ENCODE measurements around the gene ZEB2.

ZEB2 gene

DNA sequence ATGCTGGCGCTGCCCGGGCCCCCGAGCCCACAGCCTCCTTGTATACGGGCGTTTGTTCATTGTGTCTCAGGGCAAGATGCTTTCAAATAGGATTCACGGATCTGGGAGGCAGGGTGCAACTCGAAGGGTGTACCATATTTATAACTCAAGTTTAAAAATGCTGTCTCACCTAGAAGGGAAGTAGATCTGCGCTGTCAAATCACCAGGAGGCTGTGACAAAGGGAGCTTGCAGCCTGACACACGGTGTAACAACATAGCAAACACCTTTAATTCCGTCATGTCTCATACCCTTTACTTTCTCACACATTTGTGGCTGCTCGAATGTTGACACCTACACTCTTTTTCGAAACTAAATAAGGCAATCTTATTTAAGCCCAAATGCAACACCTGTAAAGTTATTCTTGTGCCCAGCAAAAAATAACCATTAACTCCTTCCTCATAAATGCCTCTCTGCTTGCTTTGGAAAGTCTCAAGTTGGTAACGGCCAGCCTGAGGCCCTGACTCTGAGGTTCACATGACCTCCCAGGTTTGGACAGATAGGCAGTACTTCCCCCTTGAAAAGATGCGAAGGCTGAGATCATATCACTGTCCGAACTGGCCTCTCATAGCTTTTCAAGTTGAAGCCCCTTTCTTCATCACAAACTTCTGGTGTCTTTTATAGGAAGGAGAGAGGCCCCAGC is 11.6 kb downstream of the ZEB2 start:
- Histone ChIP-seq H3K9me3 (ENCODE audit: low read length) (no peaks in the 10 kb centered on the region), H3K27me3 (ENCODE audit: insufficient read depth, low read length) (no peaks in the 10 kb centered on the region), H3K4me3 (ENCODE audit: low read length) (no peak overlapping the region), H3K4me1 (ENCODE audit: insufficient read depth, low read length) (peaks cover 100% of the 10 kb centered on the region), H2AFZ (ENCODE audit: low read depth, low read length) (no peak overlapping the region), H3K36me3 (ENCODE audit: insufficient read depth, low read length) (peaks cover 4% of the 10 kb centered on the region)

DNA sequence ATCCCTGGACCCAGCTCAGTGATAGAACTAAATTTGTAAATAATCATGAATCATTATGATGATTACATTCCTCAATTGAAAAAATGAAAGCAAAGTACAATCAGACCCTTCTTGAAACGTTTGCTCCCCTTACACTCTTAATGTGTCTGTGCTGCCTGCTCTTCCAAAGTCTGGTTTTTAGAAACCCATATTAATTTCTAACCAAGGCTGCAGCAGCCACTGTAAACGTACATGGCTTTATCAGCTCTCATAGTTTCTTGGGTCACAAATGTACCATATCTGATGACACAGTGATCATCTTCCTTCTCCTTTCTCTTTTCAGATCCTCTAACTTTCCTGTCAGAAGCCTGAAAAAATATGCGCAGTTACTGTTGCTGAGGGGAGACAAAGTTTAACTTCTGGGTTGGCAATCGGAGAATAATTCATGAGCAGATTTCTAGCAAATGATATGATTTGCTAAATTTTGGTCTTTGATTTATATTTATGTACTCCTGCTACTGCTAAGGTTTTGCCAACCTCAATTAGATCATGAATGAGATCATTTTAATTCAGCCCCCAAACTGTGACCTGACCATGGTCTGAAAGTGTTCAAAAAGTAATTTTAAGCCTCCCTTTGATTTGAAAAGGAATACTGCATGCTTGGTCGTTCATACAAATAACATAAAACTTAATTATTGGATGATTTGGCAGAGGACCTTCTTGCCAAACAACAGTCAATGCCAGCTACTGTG is 12.3 kb downstream of the ZEB2 start:
- Histone ChIP-seq H3K27me3 (ENCODE audit: insufficient read depth, low read length) (no peaks in the 10 kb centered on the region), H3K36me3 (ENCODE audit: insufficient read depth, low read length) (peaks cover 4% of the 10 kb centered on the region), H2AFZ (ENCODE audit: low read depth, low read length) (no peak overlapping the region), H3K4me1 (ENCODE audit: insufficient read depth, low read length) (peaks cover 100% of the 10 kb centered on the region), H3K9me3 (ENCODE audit: low read length) (no peaks in the 10 kb centered on the region), H3K4me3 (ENCODE audit: low read length) (no peak overlapping the region)

DNA sequence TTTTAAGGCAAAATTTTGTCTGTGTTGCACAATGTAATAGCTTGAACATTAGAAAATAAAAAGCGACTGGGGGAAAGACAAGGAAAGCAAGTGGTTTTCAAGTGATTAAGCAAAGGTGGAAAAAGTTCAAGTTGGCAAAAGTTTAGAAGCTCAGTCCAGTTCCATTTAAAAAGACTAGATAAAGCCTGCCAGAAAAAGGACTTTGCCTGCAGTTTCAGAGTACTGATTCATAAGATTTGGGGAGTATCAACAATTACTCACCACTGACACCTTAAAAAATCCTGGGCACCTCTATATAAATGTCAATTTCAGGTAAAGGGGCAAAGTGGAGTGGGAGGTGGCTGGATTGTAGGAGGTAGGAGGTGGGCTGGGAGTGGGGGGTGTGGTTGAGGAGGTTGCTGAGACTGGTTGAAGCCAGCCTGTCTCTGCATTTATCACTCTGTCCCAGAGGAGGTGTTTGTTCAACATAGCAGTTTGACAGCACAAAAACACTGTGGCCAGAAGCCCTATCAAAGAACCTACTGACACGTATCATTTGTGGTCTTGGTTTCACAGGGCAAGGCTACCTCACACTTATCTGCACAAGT is 14.6 kb downstream of the ZEB2 start:
- Histone ChIP-seq H3K27me3 (ENCODE audit: insufficient read depth, low read length) (no peaks in the 10 kb centered on the region), H2AFZ (ENCODE audit: low read depth, low read length) (no peak overlapping the region), H3K9me3 (ENCODE audit: low read length) (no peaks in the 10 kb centered on the region), H3K4me1 (ENCODE audit: insufficient read depth, low read length) (peaks cover 85% of the 10 kb centered on the region), H3K36me3 (ENCODE audit: insufficient read depth, low read length) (peaks cover 18% of the 10 kb centered on the region), H3K4me3 (ENCODE audit: low read length) (no peak overlapping the region)

DNA sequence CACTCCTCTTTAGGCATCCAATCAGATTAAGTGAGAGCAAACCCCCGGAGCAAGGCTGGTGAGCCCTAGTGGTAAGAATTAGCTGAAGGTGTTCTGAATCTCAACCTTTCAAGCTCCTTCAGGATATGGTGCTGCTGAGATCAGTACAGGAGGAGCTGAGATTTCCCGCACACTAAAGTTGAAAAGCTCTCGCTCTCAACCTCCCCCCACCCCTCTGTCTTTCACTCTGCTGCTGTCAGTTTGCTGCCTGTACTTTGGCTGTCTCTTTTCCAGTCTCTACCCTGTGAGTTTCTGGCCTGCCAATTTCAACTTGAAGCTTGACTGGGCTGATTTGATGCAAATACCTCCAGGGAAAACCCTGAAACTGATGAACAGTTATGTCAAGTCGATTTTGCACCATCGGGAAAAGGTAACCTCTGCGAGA is 15.7 kb downstream of the ZEB2 start:
- H3K27me3 ChIP-seq (ENCODE audit: insufficient read depth, low read length), result no peaks in the 10 kb centered on the region
- peaks cover 22% of the 10 kb centered on the region for H3K36me3 ChIP-seq (ENCODE audit: insufficient read depth, low read length)
- peaks cover 73% of the 10 kb centered on the region for H3K4me1 ChIP-seq (ENCODE audit: insufficient read depth, low read length)
- no peaks in the 10 kb centered on the region for H3K9me3 ChIP-seq (ENCODE audit: low read length)
- no peak overlapping the region for H3K4me3 ChIP-seq (ENCODE audit: low read length)
- H2AFZ ChIP-seq (ENCODE audit: low read depth, low read length), result no peak overlapping the region

DNA sequence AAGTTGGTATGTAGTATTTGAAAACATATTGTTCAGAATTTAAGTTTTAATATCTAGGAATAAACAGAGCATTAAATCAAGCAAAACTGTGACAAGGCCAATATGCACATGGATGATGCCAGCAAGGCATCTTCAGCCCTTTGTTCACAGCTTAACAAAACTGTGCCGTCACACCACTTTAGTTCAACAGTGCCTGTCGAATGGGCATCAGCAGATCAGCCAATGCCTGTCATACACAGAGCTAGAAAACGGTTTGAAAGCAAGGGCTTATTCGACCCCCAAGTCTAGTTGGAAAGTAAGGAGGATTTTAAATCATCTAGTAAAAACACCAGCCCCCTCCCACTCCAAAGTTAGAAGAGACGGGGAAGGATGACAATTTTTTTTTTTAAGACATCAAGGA is 16.7 kb downstream of the ZEB2 start:
- H3K4me3 ChIP-seq (ENCODE audit: low read length), result no peak overlapping the region
- peaks cover 64% of the 10 kb centered on the region for H3K4me1 ChIP-seq (ENCODE audit: insufficient read depth, low read length)
- H3K9me3 ChIP-seq (ENCODE audit: low read length), result no peaks in the 10 kb centered on the region
- no peaks in the 10 kb centered on the region for H3K27me3 ChIP-seq (ENCODE audit: insufficient read depth, low read length)
- no peak overlapping the region for H2AFZ ChIP-seq (ENCODE audit: low read depth, low read length)
- peaks cover 30% of the 10 kb centered on the region for H3K36me3 ChIP-seq (ENCODE audit: insufficient read depth, low read length)

DNA sequence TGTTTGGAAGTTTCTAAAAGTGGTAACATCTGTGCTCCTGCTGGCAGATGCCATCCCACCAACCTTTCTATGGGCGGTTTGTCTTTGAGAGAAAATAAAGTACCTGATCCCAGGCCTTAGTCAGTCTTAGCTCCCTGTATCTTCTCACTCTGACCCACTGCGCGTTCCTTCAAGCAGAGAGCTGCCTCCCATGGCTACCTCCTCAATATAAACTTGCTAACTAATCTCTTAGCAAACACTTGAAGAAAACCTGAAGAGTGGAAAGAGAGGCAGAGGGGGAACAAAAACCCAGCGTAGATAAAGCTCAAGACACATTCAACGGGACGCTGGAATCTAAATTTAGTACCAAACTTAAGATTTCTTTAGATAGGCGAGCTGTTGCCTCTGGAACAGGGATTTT is 17.6 kb downstream of the ZEB2 start:
- Histone ChIP-seq H3K4me1 (ENCODE audit: insufficient read depth, low read length) (peaks cover 55% of the 10 kb centered on the region), H3K9me3 (ENCODE audit: low read length) (no peaks in the 10 kb centered on the region), H3K27me3 (ENCODE audit: insufficient read depth, low read length) (no peaks in the 10 kb centered on the region), H3K36me3 (ENCODE audit: insufficient read depth, low read length) (peaks cover 32% of the 10 kb centered on the region), H2AFZ (ENCODE audit: low read depth, low read length) (no peak overlapping the region), H3K4me3 (ENCODE audit: low read length) (no peak overlapping the region)

DNA sequence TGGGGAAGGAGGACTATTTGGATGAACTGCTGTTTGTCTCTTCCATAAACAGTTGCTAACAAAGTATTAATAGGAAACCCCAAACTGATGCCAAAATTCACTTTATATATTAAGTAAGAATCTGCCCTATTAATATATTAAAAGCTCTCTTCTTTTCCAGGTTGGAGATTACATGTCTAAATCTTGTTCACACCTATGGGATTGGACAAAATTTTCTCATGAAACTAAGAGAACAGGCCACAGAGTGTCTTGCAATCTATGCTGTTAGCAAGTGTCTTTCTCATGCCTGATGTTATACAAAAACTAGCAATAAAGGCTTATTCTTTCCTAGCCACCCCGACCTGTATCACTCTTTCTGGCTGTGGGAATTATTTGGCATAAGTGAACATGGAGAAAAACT is 18.3 kb downstream of the ZEB2 start:
- Histone ChIP-seq H3K36me3 (ENCODE audit: insufficient read depth, low read length) (peaks cover 32% of the 10 kb centered on the region), H2AFZ (ENCODE audit: low read depth, low read length) (no peak overlapping the region), H3K4me3 (ENCODE audit: low read length) (no peak overlapping the region), H3K4me1 (ENCODE audit: insufficient read depth, low read length) (peaks cover 47% of the 10 kb centered on the region), H3K9me3 (ENCODE audit: low read length) (no peaks in the 10 kb centered on the region), H3K27me3 (ENCODE audit: insufficient read depth, low read length) (no peaks in the 10 kb centered on the region)

DNA sequence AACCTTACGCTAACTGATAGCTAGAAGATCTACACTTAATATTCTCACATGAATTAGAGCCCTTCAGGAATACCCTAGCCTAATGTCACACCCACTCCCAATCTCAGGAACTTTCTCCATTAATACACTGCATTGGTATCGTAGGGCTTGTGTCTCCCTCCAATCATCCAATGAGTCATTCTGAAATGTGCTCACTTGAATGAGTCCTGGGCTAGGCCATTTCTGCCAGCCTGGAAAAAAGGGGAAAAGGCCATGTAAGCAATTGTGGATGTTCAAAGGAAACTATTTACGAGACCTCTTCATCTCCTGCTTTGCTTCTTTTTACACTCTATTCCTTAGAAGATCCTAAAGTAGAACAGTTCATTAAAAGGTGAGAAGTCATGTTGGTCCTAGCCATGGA is 18.8 kb downstream of the ZEB2 start:
- H3K4me1 ChIP-seq (ENCODE audit: insufficient read depth, low read length), result peaks cover 43% of the 10 kb centered on the region
- H3K36me3 ChIP-seq (ENCODE audit: insufficient read depth, low read length), result peaks cover 32% of the 10 kb centered on the region
- H3K4me3 ChIP-seq (ENCODE audit: low read length), result no peak overlapping the region

DNA sequence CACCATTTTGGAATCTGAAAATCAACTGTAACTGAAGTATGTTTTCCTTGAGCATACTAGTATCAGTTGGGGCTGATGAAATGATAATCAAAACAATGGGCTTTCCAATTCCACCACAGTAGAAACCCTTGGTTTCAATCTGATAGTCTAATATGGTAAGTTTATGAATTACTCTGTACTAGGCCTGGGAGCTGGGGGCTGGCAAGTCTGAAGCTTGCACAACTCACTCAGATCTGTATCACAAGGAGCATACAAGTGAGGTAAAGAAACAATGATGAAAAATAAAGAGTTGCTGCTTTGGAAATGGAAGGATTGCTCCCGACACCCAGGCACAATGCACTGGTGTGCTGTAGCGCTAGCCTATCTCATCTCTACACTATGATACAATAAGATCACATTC is 19.4 kb downstream of the ZEB2 start:
- peaks cover 43% of the 10 kb centered on the region for H3K4me1 ChIP-seq (ENCODE audit: insufficient read depth, low read length)
- H2AFZ ChIP-seq (ENCODE audit: low read depth, low read length), result no peak overlapping the region
- H3K36me3 ChIP-seq (ENCODE audit: insufficient read depth, low read length), result peaks cover 32% of the 10 kb centered on the region
- H3K9me3 ChIP-seq (ENCODE audit: low read length), result no peaks in the 10 kb centered on the region
- H3K4me3 ChIP-seq (ENCODE audit: low read length), result no peak overlapping the region
- H3K27me3 ChIP-seq (ENCODE audit: insufficient read depth, low read length), result no peaks in the 10 kb centered on the region

More for the DNA sequence above, 18.8 kb downstream of the ZEB2 start:
- H3K9me3 ChIP-seq (ENCODE audit: low read length), result no peaks in the 10 kb centered on the region
- H3K27me3 ChIP-seq (ENCODE audit: insufficient read depth, low read length), result no peaks in the 10 kb centered on the region
- H2AFZ ChIP-seq (ENCODE audit: low read depth, low read length), result no peak overlapping the region

DNA sequence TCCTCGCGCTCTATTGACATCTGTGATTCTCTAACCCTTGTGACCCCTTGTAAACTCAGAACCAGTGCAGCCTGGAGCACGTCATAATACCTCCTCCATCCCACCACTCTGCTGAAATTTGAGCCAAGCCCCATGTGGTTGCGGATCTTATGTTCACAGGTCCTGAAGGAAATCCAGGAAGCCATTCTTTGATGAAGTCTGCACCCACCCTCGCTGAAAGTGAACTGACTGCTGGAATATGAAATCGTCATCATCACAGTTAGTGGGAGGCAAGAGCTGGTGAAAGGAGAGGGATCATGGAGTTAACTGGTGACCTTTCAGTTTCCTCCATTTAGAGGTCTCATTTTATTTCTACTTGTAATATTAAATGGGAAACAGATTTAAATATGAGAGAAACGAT is 21.6 kb downstream of the ZEB2 start:
- no peak overlapping the region for H2AFZ ChIP-seq (ENCODE audit: low read depth, low read length)
- no peaks in the 10 kb centered on the region for H3K9me3 ChIP-seq (ENCODE audit: low read length)
- H3K36me3 ChIP-seq (ENCODE audit: insufficient read depth, low read length), result peaks cover 43% of the 10 kb centered on the region
- no peak overlapping the region for H3K4me3 ChIP-seq (ENCODE audit: low read length)
- no peaks in the 10 kb centered on the region for H3K27me3 ChIP-seq (ENCODE audit: insufficient read depth, low read length)
- H3K4me1 ChIP-seq (ENCODE audit: insufficient read depth, low read length), result peaks cover 33% of the 10 kb centered on the region

DNA sequence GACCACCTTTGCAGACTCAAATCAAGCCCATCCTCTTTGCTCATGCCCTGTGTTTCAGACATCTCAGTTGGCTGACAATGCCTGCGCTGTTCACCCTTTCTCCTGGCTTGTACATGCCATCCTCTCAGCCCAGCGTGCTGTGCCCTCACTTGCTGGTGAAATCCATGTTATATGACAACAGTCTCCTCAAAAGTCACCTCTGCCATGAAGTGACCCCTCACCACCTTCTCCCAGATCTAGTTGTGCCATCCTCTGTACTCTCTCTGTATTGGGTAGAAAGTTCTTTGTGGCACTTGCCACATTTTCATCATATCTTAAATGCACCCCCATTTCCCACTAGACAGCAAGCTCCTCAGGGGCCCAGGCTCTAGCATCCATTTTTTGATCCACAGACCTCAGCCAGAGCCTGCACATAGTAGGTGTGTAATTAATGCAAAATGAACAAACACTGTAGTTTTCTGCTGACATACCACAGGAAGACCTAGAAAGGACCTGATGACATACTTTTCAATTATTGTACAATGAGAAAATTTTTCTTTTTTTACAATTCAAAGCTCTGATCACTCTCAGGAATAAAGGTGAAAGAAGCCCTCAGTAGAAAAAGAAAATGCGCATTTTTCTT is 22.8 kb downstream of the ZEB2 start:
- H2AFZ ChIP-seq (ENCODE audit: low read depth, low read length), result no peak overlapping the region
- H3K4me1 ChIP-seq (ENCODE audit: insufficient read depth, low read length), result peaks cover 25% of the 10 kb centered on the region
- H3K4me3 ChIP-seq (ENCODE audit: low read length), result no peak overlapping the region
- H3K9me3 ChIP-seq (ENCODE audit: low read length), result no peaks in the 10 kb centered on the region
- H3K27me3 ChIP-seq (ENCODE audit: insufficient read depth, low read length), result no peaks in the 10 kb centered on the region
- H3K36me3 ChIP-seq (ENCODE audit: insufficient read depth, low read length), result peaks cover 38% of the 10 kb centered on the region

DNA sequence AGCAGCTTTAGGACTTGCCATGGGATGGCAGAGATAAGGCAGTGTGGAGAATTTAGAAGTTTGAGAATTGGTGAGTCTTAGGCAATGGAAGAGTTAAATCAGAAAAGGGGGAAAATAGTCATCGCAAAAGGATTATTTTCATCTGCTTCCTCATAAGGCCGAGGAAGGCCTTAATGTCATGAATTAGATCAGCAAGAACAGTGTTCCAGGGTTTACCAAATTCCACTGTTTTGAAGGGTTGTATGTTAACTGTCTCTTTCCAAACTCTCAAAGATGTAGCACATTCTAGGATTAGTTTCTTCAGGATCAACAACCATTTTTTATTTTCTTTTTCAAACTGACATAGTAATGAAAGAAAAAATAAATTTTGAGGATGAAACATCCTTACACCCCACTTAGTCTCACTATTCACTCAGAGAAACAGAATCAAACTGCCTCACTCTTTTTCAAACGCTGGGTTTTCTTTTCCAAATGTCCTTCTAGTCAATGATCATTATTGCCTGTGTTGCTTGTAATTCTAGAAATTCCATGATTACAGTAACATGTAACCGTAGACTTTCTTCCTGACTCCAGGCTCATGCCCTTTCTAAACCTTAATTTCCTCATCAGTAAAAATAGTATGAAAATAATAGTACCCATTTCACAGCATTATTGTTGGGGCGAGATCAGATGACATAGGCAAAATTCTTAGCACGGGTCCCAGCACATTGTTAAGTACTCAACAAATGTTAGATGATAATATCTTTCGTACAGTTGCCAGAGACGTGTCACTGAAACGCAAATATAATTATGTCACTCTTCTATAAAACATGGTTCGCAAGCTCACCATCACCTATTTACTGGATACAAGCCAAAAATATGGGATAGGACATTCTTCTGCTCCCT is 23.6 kb downstream of the ZEB2 start:
- Histone ChIP-seq H2AFZ (ENCODE audit: low read depth, low read length) (no peak overlapping the region), H3K36me3 (ENCODE audit: insufficient read depth, low read length) (peaks cover 40% of the 10 kb centered on the region), H3K27me3 (ENCODE audit: insufficient read depth, low read length) (no peaks in the 10 kb centered on the region), H3K9me3 (ENCODE audit: low read length) (no peaks in the 10 kb centered on the region), H3K4me3 (ENCODE audit: low read length) (no peak overlapping the region), H3K4me1 (ENCODE audit: insufficient read depth, low read length) (peaks cover 22% of the 10 kb centered on the region)
